Stimulated activated naive CD8-positive, alpha-beta T cell treated with anti-CD3 and anti-CD28 coated beads, Interleukin-15, Interleukin-2, amounts not matched to agents 100 ng/mL and 50 ng/mL, for 24 hours (primary cell): ENCODE data around the gene SERHL2.
"Not testable (repeated sequence)": the region's sequence is repeated elsewhere in the genome, so short reads cannot be mapped to it uniquely, and the experiment has no call there.

Experiments used
- H3K27ac Mint-ChIP-seq: one replicate; pipeline ENCODE4 v1.8.0; 2021; ENCODE audit warnings: mild to moderate bottlenecking, mixed read lengths
- H3K27me3 Mint-ChIP-seq: one replicate; pipeline ENCODE4 v1.8.0; 2021; ENCODE audit warnings: mixed read lengths
- H3K36me3 Mint-ChIP-seq: one replicate; pipeline ENCODE4 v1.8.0; 2021; ENCODE audit warnings: low read depth, mixed read lengths
- H3K4me1 Mint-ChIP-seq: one replicate; pipeline ENCODE4 v1.8.0; 2021; ENCODE audit warnings: low read depth, mixed read lengths
- H3K4me3 Mint-ChIP-seq: one replicate; pipeline ENCODE4 v1.8.0; 2021; ENCODE audit warnings: mild to moderate bottlenecking, mixed read lengths
- H3K9me3 Mint-ChIP-seq: one replicate; pipeline ENCODE4 v1.8.0; 2021; ENCODE audit warnings: mixed read lengths

Gene SERHL2

DNA sequence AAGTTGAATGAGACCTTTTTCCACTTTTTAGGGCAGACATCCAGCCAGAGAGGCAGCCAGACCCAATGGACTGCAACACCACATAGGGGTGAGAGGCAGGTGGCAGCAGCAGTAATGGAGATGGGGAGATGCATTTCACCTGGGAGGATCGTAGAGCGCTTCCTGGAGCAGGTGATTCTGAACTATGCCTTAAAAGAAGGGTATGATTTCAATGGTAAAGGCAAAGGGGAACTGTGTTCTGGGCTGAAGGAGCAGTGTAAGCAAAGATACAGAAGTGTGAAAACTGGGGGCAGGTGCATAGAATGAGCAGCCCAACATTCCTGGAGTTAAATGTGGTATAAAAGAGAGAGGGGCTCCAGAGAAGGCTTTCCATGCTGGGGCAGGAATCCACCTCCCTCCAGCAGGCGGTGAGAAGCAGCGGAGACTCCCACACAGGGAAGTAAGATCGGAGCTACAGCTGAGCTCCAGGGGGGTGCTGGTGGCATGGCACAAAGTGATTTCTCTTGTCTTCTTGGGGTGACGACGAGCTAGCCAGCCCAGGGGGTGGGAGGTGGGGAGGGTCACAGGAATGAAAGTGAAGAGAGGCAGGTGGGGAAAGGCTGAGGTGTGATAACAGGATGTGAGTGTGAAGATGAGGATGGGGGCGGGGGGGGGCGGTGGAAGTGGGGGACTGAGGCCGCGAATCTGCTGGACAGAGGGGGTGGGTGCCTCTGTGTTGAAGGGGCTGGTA is 4.3 kb upstream of the SERHL2 start:
- H3K36me3 Mint-ChIP-seq: no peaks in the 10 kb centered on the region
- no peaks in the 10 kb centered on the region for H3K27me3 Mint-ChIP-seq
- no peak overlapping the region for H3K27ac Mint-ChIP-seq
- peaks cover 30% of the 10 kb centered on the region for H3K4me1 Mint-ChIP-seq
- H3K4me3 Mint-ChIP-seq: no peak overlapping the region
- H3K9me3 Mint-ChIP-seq: no peaks in the 10 kb centered on the region

GRCh38 chr22:42552294-42552647 is 1.5 kb upstream of the SERHL2 start:
- Mint-ChIP-seq H3K4me1 (peaks cover 30% of the 10 kb centered on the region), H3K4me3 (peak overlapping the region; percentile 29)
- not testable (repeated sequence) for H3K36me3 Mint-ChIP-seq, H3K27me3 Mint-ChIP-seq, H3K27ac Mint-ChIP-seq, H3K9me3 Mint-ChIP-seq

DNA sequence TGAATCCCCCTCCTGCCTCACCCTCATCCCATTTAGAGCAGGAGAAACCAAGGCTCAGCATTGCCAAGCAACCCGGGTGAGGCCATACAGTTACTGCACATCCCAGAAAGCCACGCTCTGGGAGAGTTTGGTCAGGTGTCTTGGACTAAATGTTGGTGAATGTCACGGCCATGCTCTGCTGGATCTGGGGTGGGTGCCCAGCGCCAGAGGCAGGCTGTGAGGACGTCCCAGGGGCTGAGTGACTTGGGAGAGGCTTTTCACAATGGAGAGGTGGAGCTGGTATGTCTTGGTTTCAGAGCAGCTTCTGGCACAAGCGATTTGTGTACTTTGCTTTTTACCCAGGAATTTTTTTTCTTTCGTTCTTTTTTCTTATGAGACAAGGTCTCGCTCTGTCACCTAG is 6.6 kb downstream of the SERHL2 start:
- no peak overlapping the region for H3K27ac Mint-ChIP-seq
- peaks cover 4% of the 10 kb centered on the region for H3K36me3 Mint-ChIP-seq
- H3K27me3 Mint-ChIP-seq: no peaks in the 10 kb centered on the region
- H3K4me1 Mint-ChIP-seq: peaks cover 13% of the 10 kb centered on the region
- H3K4me3 Mint-ChIP-seq: no peak overlapping the region
- H3K9me3 Mint-ChIP-seq: no peaks in the 10 kb centered on the region

GRCh38 chr22:42560781-42561180 is 7.0 kb downstream of the SERHL2 start:
- Mint-ChIP-seq H3K9me3 (no peaks in the 10 kb centered on the region), H3K36me3 (peaks cover 4% of the 10 kb centered on the region), H3K27ac (no peak overlapping the region), H3K4me3 (no peak overlapping the region), H3K4me1 (peaks cover 13% of the 10 kb centered on the region), H3K27me3 (no peaks in the 10 kb centered on the region)

DNA sequence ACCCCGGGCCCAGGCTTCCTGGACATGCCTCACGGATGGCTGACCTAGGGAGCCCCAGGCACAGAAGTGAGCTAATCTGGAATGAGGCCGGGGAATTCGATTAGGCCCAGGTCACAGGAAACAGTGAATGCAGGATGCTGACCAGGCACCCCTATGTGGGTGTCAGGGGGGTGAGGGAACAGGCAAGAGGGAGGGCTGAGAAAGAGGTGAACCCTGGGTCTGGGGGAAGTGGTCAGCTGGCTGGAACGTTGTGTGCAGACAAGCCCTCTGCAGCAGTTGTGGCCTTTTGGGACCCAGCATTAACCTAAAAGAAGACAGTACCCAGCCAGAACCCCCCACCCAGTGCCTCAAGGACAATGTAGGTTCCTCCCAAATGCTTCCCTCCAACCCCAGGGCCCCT is 8.1 kb downstream of the SERHL2 start:
- Mint-ChIP-seq H3K27ac (no peak overlapping the region), H3K4me1 (peaks cover 13% of the 10 kb centered on the region), H3K36me3 (peaks cover 4% of the 10 kb centered on the region), H3K27me3 (no peaks in the 10 kb centered on the region), H3K9me3 (no peaks in the 10 kb centered on the region), H3K4me3 (no peak overlapping the region)

DNA sequence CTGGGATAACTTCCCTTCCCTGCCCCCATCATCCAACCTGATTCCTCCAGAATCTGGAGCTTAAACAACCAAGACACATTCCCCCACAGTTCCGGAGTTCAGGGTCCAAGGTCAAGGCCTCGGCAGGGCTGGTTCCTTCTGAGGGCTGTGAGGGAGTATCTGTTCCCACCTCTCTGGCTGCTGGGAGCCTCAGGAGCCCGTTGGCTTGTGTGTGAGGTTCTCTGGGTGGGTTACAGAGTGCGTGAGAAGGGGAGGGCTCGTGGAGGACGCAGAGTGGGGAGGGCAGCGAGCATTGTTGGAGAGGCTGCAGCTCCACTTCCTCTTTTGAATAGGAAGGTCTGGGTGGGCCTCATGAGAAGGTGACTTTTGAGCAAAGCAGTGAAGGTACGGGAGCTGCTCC is 8.5 kb downstream of the SERHL2 start:
- Mint-ChIP-seq H3K36me3 (peaks cover 4% of the 10 kb centered on the region), H3K4me3 (no peak overlapping the region), H3K9me3 (no peaks in the 10 kb centered on the region), H3K27me3 (no peaks in the 10 kb centered on the region), H3K4me1 (peaks cover 13% of the 10 kb centered on the region), H3K27ac (peak overlapping the region; percentile 31)

GRCh38 chr22:42562684-42563083 is 8.9 kb downstream of the SERHL2 start:
- H3K36me3 Mint-ChIP-seq: peaks cover 4% of the 10 kb centered on the region
- peaks cover 13% of the 10 kb centered on the region for H3K4me1 Mint-ChIP-seq
- H3K9me3 Mint-ChIP-seq: no peaks in the 10 kb centered on the region
- H3K27me3 Mint-ChIP-seq: no peaks in the 10 kb centered on the region
- no peak overlapping the region for H3K4me3 Mint-ChIP-seq
- peak overlapping the region; percentile 31 for H3K27ac Mint-ChIP-seq

- not testable (repeated sequence) for H3K4me3 Mint-ChIP-seq, H3K27me3 Mint-ChIP-seq, H3K36me3 Mint-ChIP-seq, H3K9me3 Mint-ChIP-seq, H3K27ac Mint-ChIP-seq
- peaks cover 13% of the 10 kb centered on the region for H3K4me1 Mint-ChIP-seq
Measured at GRCh38 chr22:42563943-42564342, 10.2 kb downstream of the SERHL2 start.

DNA sequence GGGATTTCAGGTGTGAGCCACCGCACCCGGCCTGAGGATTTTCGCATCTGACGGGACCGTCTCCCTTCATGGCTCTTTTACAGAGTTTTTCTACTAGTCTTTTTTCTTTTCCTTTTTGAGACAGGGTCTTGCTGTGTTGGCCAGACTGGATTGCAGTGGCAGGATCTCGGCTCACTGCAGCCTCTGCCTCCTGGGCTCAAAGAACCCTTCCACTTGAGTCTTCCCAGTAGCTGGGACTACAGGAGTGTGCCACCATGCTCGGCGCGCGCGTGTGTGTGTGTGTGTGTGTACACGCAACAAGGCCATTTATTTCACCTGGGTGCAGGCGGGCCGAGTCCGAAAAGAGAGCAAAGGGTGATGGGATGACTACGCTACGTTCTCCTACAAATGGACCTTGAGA is 10.9 kb downstream of the SERHL2 start:
- Mint-ChIP-seq H3K27me3 (no peaks in the 10 kb centered on the region), H3K36me3 (peaks cover 4% of the 10 kb centered on the region), H3K9me3 (no peaks in the 10 kb centered on the region), H3K4me1 (peaks cover 13% of the 10 kb centered on the region), H3K4me3 (no peak overlapping the region), H3K27ac (no peak overlapping the region)

DNA sequence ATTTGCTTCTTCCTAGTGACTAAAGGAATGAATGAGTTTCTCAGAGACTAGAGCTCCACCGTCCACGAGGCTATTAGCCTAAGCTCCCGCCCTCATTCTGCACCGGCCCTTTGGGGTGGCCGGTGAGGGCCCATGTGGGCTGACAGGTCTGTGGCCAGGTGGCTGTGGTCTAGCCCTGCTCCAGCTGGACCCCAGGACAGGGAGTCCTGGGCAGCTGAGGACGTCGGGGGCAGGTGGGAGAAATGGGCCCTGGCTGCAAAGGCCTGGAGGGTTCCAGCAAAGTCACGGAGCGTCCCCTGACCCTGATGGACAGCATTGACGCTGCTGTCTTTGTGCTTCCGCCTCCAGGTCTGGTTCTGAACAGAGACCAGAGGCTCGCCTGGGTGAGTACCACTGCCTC is 12.2 kb downstream of the SERHL2 start:
- Mint-ChIP-seq H3K27me3 (no peaks in the 10 kb centered on the region), H3K27ac (peak overlapping the region; percentile 21), H3K9me3 (no peaks in the 10 kb centered on the region), H3K4me3 (no peak overlapping the region), H3K36me3 (peaks cover 8% of the 10 kb centered on the region), H3K4me1 (peaks cover 10% of the 10 kb centered on the region)

DNA sequence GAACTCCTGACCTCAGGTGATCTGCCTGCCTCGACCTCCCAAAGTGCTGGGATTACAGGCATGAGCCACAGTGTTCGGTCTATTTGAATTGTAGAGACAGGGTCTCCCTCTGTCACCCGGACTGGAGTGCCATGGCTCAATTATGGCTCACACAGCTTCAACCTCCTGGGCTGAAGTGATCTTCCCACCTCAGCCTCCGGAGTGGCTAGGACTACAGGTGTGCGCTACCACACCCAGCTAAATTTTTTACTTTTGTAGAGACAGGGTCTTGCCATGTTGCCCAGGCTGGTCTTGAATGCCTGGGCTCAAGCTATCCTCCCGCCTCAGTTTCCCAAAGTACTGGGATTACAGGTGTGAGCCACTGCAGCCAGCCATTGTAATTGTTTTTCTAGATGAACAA is 14.2 kb downstream of the SERHL2 start:
- not testable (repeated sequence) for H3K27ac Mint-ChIP-seq, H3K4me1 Mint-ChIP-seq, H3K27me3 Mint-ChIP-seq, H3K4me3 Mint-ChIP-seq, H3K9me3 Mint-ChIP-seq
- H3K36me3 Mint-ChIP-seq: peaks cover 18% of the 10 kb centered on the region

- peaks cover 22% of the 10 kb centered on the region for H3K36me3 Mint-ChIP-seq
- H3K9me3 Mint-ChIP-seq, H3K4me3 Mint-ChIP-seq, H3K27ac Mint-ChIP-seq, H3K4me1 Mint-ChIP-seq, H3K27me3 Mint-ChIP-seq: not testable (repeated sequence)
Measured at GRCh38 chr22:42570580-42570979, 16.8 kb downstream of the SERHL2 start.

GRCh38 chr22:42571068-42571467 is 17.3 kb downstream of the SERHL2 start:
- not testable (repeated sequence) for H3K4me3 Mint-ChIP-seq, H3K9me3 Mint-ChIP-seq, H3K4me1 Mint-ChIP-seq, H3K27ac Mint-ChIP-seq, H3K27me3 Mint-ChIP-seq
- peaks cover 22% of the 10 kb centered on the region for H3K36me3 Mint-ChIP-seq

DNA sequence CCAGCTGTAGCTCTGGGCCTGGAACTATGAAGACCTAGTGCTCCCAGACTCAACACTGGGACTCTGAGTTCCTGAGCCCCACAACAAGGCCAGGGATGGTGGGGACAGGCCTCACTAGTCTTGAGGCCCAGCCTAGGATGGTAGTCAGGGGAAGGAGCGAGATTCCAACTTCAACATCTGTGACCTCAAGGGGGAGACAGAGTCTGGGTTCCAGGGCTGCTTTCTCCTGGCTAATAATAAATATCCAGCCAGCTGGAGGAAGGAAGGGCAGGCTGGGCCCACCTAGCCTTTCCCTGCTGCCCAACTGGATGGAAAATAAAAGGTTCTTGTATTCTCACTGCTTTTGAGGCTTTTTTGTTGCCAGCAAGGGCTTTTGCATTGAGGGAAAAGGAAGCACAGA is 20.3 kb downstream of the SERHL2 start:
- H3K36me3 Mint-ChIP-seq: peaks cover 33% of the 10 kb centered on the region
- H3K4me1 Mint-ChIP-seq, H3K27ac Mint-ChIP-seq, H3K9me3 Mint-ChIP-seq, H3K4me3 Mint-ChIP-seq, H3K27me3 Mint-ChIP-seq: not testable (repeated sequence)

DNA sequence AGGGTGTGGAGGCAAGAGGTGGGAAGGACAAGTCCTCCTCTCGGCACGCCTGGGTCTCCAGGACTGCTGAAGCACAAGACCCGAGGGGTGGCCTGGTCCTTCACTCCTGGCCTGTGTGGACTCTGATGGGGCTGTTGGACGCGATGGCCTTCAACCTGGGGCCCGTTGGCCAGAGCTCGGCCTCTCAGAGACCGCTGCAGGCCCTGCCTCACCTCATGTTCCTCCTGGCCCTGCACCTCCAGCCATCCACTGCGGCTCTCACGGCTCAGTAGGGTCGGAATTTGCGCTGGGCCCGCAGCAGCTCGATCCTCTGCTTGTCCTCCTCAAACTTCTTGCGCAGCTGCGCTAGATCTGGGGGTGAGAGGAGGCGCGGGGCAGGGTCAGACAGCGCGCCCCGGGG is 20.7 kb downstream of the SERHL2 start:
- H3K4me3 Mint-ChIP-seq, H3K27me3 Mint-ChIP-seq, H3K9me3 Mint-ChIP-seq, H3K4me1 Mint-ChIP-seq, H3K27ac Mint-ChIP-seq: not testable (repeated sequence)
- peaks cover 33% of the 10 kb centered on the region for H3K36me3 Mint-ChIP-seq

DNA sequence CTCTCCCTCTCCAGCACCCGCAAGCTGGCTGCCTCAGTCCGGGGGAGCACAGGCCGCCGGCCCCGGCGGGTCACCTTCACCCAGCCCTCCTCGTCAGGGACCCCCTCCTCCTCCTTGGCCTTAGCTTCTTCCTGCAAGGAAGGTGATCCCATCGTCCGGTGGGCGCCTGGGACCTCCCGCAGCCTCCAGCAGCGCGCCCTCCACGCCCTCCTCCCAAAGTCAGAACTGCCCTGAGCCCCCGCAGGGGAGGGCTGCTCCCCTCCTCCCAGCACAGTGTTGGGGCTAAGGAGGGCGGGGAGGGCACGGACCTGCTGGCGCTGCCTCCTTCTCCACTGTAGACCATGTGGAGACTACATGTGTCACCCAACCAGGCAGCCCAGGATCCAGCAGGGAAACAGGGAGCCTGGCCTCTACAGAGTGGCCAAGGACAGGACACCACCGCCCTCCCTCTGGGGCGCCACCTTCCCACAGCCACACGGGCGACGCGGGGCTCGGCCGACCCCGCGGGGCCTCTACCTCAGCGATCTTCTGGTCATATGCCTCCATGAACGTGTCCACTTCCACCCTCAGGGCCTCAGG is 22.3 kb downstream of the SERHL2 start:
- not testable (repeated sequence) for H3K27me3 Mint-ChIP-seq, H3K27ac Mint-ChIP-seq
- H3K36me3 Mint-ChIP-seq: peaks cover 35% of the 10 kb centered on the region

More for the DNA sequence above, 22.3 kb downstream of the SERHL2 start:
- H3K4me3 Mint-ChIP-seq, H3K9me3 Mint-ChIP-seq, H3K4me1 Mint-ChIP-seq: not testable (repeated sequence)
